Measurements from ENCODE around the gene UBE2D1.

The UBE2D1 gene

DNA sequence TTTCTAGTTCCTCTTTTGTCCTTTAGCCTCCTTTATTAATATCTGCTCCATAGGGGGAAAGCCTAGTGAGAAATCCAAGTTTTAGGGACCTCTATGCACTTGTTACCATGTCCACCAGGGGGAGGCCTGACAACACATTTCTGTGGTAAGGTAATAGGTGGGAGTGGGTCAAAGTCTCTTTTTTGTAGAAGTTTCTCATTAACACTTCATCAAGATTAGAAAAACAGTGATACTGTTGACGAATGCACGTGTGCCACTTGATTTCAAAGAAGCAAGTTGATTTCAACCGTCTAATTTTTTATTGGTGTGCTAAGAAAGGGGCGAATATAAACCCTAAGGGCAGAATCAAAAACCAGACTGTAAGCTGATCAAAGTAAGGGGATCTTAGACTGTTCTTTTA, 35.2 kb upstream of the UBE2D1 start:
- TF ChIP-seq CSDC2 (CRISPR knock-in tag; IDR thresholded peaks at IDR 0.05): no peak
- no peak for TF ChIP-seq ISL1 (CRISPR knock-in tag; IDR thresholded peaks at IDR 0.05)
- TF ChIP-seq ZNF70 (CRISPR knock-in tag; IDR thresholded peaks at IDR 0.05): no peak
- TF ChIP-seq ZFP3 (CRISPR knock-in tag; IDR thresholded peaks at IDR 0.05): no peak
- TF ChIP-seq CSRNP3 (CRISPR knock-in tag; IDR thresholded peaks at IDR 0.05): no peak
- no peak for TF ChIP-seq GLIS3 (CRISPR knock-in tag; IDR thresholded peaks at IDR 0.05)
- TF ChIP-seq TOX (CRISPR knock-in tag; IDR thresholded peaks at IDR 0.05; ENCODE audit: borderline replicate concordance): no peak
- TF ChIP-seq ESRRG (CRISPR knock-in tag; IDR thresholded peaks at IDR 0.05): no peak
- TF ChIP-seq ZNF8 (CRISPR knock-in tag; IDR thresholded peaks at IDR 0.05): no peak
- TF ChIP-seq, protein P1, sequence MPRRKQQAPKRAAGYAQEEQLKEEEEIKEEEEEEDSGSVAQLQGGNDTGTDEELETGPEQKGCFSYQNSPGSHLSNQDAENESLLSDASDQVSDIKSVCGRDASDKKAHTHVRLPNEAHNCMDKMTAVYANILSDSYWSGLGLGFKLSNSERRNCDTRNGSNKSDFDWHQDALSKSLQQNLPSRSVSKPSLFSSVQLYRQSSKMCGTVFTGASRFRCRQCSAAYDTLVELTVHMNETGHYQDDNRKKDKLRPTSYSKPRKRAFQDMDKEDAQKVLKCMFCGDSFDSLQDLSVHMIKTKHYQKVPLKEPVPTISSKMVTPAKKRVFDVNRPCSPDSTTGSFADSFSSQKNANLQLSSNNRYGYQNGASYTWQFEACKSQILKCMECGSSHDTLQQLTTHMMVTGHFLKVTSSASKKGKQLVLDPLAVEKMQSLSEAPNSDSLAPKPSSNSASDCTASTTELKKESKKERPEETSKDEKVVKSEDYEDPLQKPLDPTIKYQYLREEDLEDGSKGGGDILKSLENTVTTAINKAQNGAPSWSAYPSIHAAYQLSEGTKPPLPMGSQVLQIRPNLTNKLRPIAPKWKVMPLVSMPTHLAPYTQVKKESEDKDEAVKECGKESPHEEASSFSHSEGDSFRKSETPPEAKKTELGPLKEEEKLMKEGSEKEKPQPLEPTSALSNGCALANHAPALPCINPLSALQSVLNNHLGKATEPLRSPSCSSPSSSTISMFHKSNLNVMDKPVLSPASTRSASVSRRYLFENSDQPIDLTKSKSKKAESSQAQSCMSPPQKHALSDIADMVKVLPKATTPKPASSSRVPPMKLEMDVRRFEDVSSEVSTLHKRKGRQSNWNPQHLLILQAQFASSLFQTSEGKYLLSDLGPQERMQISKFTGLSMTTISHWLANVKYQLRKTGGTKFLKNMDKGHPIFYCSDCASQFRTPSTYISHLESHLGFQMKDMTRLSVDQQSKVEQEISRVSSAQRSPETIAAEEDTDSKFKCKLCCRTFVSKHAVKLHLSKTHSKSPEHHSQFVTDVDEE (CRISPR knock-in tag; IDR thresholded peaks at IDR 0.05): no peak
- TF ChIP-seq RARB (CRISPR knock-in tag; IDR thresholded peaks at IDR 0.05): no peak
- TF ChIP-seq SNAI2 (CRISPR knock-in tag; IDR thresholded peaks at IDR 0.05): no peak
- TF ChIP-seq, protein P2, sequence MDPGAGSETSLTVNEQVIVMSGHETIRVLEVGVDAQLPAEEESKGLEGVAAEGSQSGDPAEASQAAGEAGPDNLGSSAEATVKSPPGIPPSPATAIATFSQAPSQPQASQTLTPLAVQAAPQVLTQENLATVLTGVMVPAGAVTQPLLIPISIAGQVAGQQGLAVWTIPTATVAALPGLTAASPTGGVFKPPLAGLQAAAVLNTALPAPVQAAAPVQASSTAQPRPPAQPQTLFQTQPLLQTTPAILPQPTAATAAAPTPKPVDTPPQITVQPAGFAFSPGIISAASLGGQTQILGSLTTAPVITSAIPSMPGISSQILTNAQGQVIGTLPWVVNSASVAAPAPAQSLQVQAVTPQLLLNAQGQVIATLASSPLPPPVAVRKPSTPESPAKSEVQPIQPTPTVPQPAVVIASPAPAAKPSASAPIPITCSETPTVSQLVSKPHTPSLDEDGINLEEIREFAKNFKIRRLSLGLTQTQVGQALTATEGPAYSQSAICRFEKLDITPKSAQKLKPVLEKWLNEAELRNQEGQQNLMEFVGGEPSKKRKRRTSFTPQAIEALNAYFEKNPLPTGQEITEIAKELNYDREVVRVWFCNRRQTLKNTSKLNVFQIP (CRISPR knock-in tag; IDR thresholded peaks at IDR 0.05; ENCODE audit: borderline replicate concordance, low read depth): no peak
- no peak for TF ChIP-seq OSR1 (CRISPR knock-in tag; IDR thresholded peaks at IDR 0.05)
- no peak for TF ChIP-seq ZNF565 (CRISPR knock-in tag; conservative IDR thresholded peaks at IDR 0.05; ENCODE audit: low read depth)
- peak; percentile 96 for ATAC-seq

DNA sequence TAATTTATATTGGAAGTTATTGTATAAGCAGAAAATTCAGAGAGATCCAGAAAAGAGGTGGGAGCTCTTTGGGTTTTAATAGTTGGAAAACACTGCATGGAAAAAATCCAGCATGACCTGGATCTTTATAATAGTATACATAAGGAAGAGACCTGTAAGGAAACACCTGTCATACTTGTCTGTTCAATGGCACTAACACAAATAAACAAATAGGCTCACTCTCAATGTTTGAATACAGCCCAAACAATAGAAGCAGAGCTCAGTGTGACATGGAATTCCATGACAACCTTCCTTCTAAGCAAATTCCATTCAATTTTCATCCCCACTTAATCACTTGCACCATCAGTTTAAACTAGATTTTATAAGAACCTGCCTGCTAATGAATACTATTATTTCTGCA, 34.1 kb upstream of the UBE2D1 start:
- no peak for ATAC-seq
- TF ChIP-seq, protein P2 (CRISPR knock-in tag; IDR thresholded peaks at IDR 0.05; ENCODE audit: borderline replicate concordance, low read depth): no peak
- no peak for TF ChIP-seq SNAI2 (CRISPR knock-in tag; IDR thresholded peaks at IDR 0.05)
- no peak for TF ChIP-seq RARB (CRISPR knock-in tag; IDR thresholded peaks at IDR 0.05)
- no peak for TF ChIP-seq ZC3H10 (CRISPR knock-in tag; IDR thresholded peaks at IDR 0.05)
- TF ChIP-seq BACH2 (CRISPR knock-in tag; IDR thresholded peaks at IDR 0.05; ENCODE audit: borderline replicate concordance): no peak

DNA sequence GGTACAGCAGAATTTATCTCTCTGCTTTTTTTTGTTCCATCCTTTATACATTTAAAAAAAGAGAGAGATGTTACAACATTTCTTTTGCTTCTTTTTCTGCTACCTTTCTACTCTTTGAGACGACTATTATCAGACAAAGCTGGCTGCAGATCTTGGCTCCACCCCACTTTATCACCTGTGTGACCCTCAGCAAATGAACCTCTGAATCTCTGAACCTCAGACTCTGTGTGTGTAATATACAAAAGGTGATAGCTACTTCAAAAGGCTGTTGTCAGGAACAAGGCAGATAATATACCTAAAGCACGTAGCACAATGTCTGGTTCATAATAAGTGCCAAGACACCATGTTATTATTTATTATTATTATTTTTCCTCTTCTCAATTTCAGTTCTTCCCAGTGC, 32.6 kb upstream of the UBE2D1 start:
- ATAC-seq: no peak
- TF ChIP-seq ZNF70 (CRISPR knock-in tag; IDR thresholded peaks at IDR 0.05) (no peak), ARNTL (CRISPR knock-in tag; IDR thresholded peaks at IDR 0.05; ENCODE audit: borderline replicate concordance, low read depth) (no peak), ESRRG (CRISPR knock-in tag; IDR thresholded peaks at IDR 0.05) (no peak), CSDC2 (CRISPR knock-in tag; IDR thresholded peaks at IDR 0.05) (no peak), ZFP3 (CRISPR knock-in tag; IDR thresholded peaks at IDR 0.05) (no peak), OSR1 (CRISPR knock-in tag; IDR thresholded peaks at IDR 0.05) (no peak), BACH2 (CRISPR knock-in tag; IDR thresholded peaks at IDR 0.05; ENCODE audit: borderline replicate concordance) (no peak), SNAI2 (CRISPR knock-in tag; IDR thresholded peaks at IDR 0.05) (no peak), TCF4 (CRISPR knock-in tag; IDR thresholded peaks at IDR 0.05; ENCODE audit: borderline replicate concordance) (no peak), RARB (CRISPR knock-in tag; IDR thresholded peaks at IDR 0.05) (no peak), ZC3H10 (CRISPR knock-in tag; IDR thresholded peaks at IDR 0.05) (no peak), ISL1 (CRISPR knock-in tag; IDR thresholded peaks at IDR 0.05) (no peak), CSRNP3 (CRISPR knock-in tag; IDR thresholded peaks at IDR 0.05) (no peak), ZNF565 (CRISPR knock-in tag; conservative IDR thresholded peaks at IDR 0.05; ENCODE audit: low read depth) (no peak)
- TF ChIP-seq, protein P1 (CRISPR knock-in tag; IDR thresholded peaks at IDR 0.05): no peak
- TF ChIP-seq, protein P2 (CRISPR knock-in tag; IDR thresholded peaks at IDR 0.05; ENCODE audit: borderline replicate concordance, low read depth): no peak
- TF ChIP-seq, protein P3, sequence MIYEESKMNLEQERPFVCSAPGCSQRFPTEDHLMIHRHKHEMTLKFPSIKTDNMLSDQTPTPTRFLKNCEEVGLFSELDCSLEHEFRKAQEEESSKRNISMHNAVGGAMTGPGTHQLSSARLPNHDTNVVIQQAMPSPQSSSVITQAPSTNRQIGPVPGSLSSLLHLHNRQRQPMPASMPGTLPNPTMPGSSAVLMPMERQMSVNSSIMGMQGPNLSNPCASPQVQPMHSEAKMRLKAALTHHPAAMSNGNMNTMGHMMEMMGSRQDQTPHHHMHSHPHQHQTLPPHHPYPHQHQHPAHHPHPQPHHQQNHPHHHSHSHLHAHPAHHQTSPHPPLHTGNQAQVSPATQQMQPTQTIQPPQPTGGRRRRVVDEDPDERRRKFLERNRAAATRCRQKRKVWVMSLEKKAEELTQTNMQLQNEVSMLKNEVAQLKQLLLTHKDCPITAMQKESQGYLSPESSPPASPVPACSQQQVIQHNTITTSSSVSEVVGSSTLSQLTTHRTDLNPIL (CRISPR knock-in tag; IDR thresholded peaks at IDR 0.05; ENCODE audit: low read depth): no peak
